Mononuclear cell (primary cell): ENCODE results near the gene IFT122. TPM values are rescaled to one million over a fixed set of nuclear protein-coding genes. Genes with fewer than 3 reads are reported as not detected.

ENCODE experiments used
- H3K27me3 ChIP-seq: 2 replicates; pipeline ENCODE4 v1.6.0; 2011; ENCODE audit warnings: low read length, control low read depth; ENCODE audit not compliant: insufficient read depth
- H3K4me1 ChIP-seq: 2 replicates; pipeline ENCODE4 v1.5.1; 2011; ENCODE audit warnings: mild to moderate bottlenecking, low read length, control low read depth; ENCODE audit not compliant: insufficient read depth
- H3K4me3 ChIP-seq: 2 replicates; pipeline ENCODE4 v1.5.1; 2011; ENCODE audit warnings: mild to moderate bottlenecking, low read length, moderate library complexity
- H3K9me3 ChIP-seq: 2 replicates; pipeline ENCODE4 v1.5.1; 2011; ENCODE audit warnings: low read depth, mild to moderate bottlenecking, control low read depth, low read length
- total RNA-seq: library from RNA; depleted of rRNA; stranded (reverse); fragments of >200 nt; gene quantifications from one replicate; pipeline ENCODE4 v1.2.3, GENCODE V29; 2012

The IFT122 gene
- total RNA-seq, 1 donor, result 8.3 TPM

DNA sequence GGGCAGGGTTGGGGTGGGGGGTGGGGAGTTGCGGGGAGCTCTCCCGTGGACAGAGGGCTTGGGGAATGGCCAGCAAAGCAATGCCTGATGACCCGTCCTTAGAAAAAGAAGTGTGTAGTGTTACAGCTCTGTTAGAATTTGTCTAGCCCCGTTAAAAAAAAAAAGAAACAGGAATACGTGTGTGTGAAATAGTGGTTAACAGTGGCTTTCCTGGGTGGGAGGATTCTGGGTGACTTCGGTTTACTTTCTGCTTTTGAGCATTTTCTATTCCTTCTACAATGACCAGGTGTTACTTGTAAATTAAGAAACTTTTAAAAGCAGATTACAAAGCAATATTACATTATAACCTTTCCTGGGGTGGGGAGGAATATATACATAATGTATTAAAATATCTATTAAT, 127.9 kb downstream of the IFT122 start:
- no peaks in the 10 kb centered on the region for H3K27me3 ChIP-seq
- no peak overlapping the region for H3K4me3 ChIP-seq

DNA sequence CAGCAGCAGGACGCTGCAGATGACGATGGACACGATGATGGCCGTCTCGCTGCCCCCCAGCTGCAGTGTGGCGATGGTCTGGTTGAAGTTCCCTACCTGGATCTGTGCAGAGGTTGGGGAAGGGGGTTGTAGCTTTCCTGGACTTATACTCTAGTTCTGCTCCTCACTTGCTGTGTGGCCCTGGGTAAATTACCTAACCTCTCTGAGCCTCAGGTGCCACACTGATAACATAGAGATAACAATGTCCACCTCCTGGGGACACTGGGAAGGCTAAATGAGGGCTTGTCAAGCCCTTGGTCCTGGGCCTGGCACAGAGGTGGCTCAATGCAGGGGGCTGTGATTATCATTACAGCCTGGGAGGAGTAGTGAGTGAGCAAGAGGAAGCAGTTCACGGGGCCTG, 129.8 kb downstream of the IFT122 start:
- Histone ChIP-seq H3K27me3 (no peaks in the 10 kb centered on the region), H3K4me3 (no peak overlapping the region), H3K9me3 (no peaks in the 10 kb centered on the region), H3K4me1 (peaks cover 6% of the 10 kb centered on the region)

More for the DNA sequence above, 127.9 kb downstream of the IFT122 start:
- peaks cover 6% of the 10 kb centered on the region for H3K4me1 ChIP-seq
- no peaks in the 10 kb centered on the region for H3K9me3 ChIP-seq

Other genes starting within 250 kb of the IFT122 start
- gene COPG1, start 190.6 kb upstream of the IFT122 start, total RNA-seq, result 61.7 TPM
- 37.9 TPM for gene HMCES, start 161.4 kb upstream of the IFT122 start, total RNA-seq
- 1.4 TPM for gene EFCAB12, start 11.6 kb upstream of the IFT122 start, total RNA-seq
- 60.2 TPM for gene MBD4, start 276 bp upstream of the IFT122 start, total RNA-seq
- gene RHO, start 88.4 kb downstream of the IFT122 start, total RNA-seq, result 0.10 TPM
- gene H1-8, start 103.0 kb downstream of the IFT122 start, total RNA-seq, result 0.21 TPM
- gene PLXND1, start 166.5 kb downstream of the IFT122 start, total RNA-seq, result 38.7 TPM